SH-SY5Y (cell line): ENCODE results near the gene KHNYN.

Experiments used
- GATA2 ChIP-seq: IDR thresholded peaks from 2 replicates; pipeline ENCODE4 v1.6.1; 2011; ENCODE audit warnings: mild to moderate bottlenecking, low read depth, low read length
- GATA3 ChIP-seq: IDR thresholded peaks from 2 replicates; pipeline ENCODE4 v1.6.1; 2011; ENCODE audit warnings: low read depth, mild to moderate bottlenecking, low read length, moderate library complexity

DNA sequence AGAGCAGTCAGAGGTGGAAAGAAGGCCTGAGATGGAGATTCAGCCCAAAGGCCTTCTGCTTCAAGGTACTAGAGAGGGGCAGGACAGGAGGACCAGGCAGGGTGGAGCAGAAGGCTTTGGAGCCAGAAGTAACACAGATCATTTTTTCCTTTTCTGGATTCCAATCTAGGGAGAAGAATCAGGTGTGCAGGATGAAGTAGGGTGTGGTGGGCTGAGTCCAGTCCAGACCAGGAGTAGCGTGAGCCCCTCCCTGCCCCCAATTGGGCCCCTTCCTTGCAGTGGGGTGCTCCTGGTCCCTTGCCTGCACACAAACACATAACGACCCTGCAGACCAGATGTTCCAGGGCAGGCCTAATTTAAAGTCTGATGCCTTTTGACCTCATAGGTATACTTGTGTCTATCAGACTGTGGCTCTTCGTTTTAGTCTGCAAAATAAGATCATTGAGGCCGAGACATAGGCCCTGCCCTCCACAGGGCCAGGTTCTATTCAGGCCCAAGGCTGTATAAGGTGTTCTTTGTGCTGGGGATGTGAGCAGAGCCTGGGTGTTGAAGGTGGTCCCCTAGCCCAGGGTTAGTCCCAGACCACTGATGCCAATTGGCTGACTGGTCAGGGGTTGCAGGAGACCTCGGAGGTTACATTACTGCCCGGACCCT is 32.0 kb upstream of the KHNYN start:
- TF ChIP-seq GATA2 (no peak), GATA3 (no peak)
